GM04504 (cell line): ENCODE measurements around the gene WWOX.

Experiments
- DNase-seq: peaks from one replicate; pipeline ENCODE4 v3.0.0-alpha.2; 2012; ENCODE audit warnings: low read depth

Gene WWOX

GRCh38 chr16:78611318-78611717 lies 511.9 kb downstream of the WWOX start:
- DNase-seq: no peak

GRCh38 chr16:78619811-78620210 lies 520.4 kb downstream of the WWOX start:
- no peak for DNase-seq

- no peak for DNase-seq
Measured at GRCh38 chr16:78620291-78620690, 520.8 kb downstream of the WWOX start.

- DNase-seq: no peak
Measured at GRCh38 chr16:78623796-78624195, 524.3 kb downstream of the WWOX start.

GRCh38 chr16:78624366-78624765 lies 524.9 kb downstream of the WWOX start:
- no peak for DNase-seq

- DNase-seq: no peak
Measured at GRCh38 chr16:78628461-78629045, 529.1 kb downstream of the WWOX start.

GRCh38 chr16:78629173-78629572 lies 529.7 kb downstream of the WWOX start:
- DNase-seq: no peak

GRCh38 chr16:78630102-78630501 lies 530.6 kb downstream of the WWOX start:
- DNase-seq: no peak

- DNase-seq: no peak
Measured at GRCh38 chr16:78633551-78633950, 534.1 kb downstream of the WWOX start.

GRCh38 chr16:78635807-78636206 lies 536.4 kb downstream of the WWOX start:
- DNase-seq: no peak

GRCh38 chr16:78638371-78638770 lies 538.9 kb downstream of the WWOX start:
- DNase-seq: no peak

- no peak for DNase-seq
Measured at GRCh38 chr16:78639775-78640174, 540.3 kb downstream of the WWOX start.

- DNase-seq: no peak
Measured at GRCh38 chr16:78640886-78641285, 541.4 kb downstream of the WWOX start.

- DNase-seq: no peak
Measured at GRCh38 chr16:78641433-78641832, 542.0 kb downstream of the WWOX start.

GRCh38 chr16:78642621-78643285 lies 543.3 kb downstream of the WWOX start:
- no peak for DNase-seq

GRCh38 chr16:78645657-78646056 lies 546.2 kb downstream of the WWOX start:
- no peak for DNase-seq

GRCh38 chr16:78647019-78647418 lies 547.6 kb downstream of the WWOX start:
- no peak for DNase-seq

- no peak for DNase-seq
Measured at GRCh38 chr16:78647491-78647890, 548.0 kb downstream of the WWOX start.

- no peak for DNase-seq
Measured at GRCh38 chr16:78648517-78648916, 549.1 kb downstream of the WWOX start.

GRCh38 chr16:78650339-78651074 lies 551.1 kb downstream of the WWOX start:
- no peak for DNase-seq

- no peak for DNase-seq
Measured at GRCh38 chr16:78654929-78655328, 555.5 kb downstream of the WWOX start.

GRCh38 chr16:78655331-78656113 lies 556.1 kb downstream of the WWOX start:
- DNase-seq: no peak

GRCh38 chr16:78656887-78657286 lies 557.4 kb downstream of the WWOX start:
- DNase-seq: no peak
